Measurements from ENCODE around the gene HDAC8. TPM values are rescaled to one million over a fixed set of nuclear protein-coding genes. Genes with fewer than 3 reads are reported as not detected.
A peak's percentile ranks its signal among the peaks of the same experiment; 100 is the strongest.
"Not testable (repeated sequence)": the region's sequence is repeated elsewhere in the genome, so short reads cannot be mapped to it uniquely, and the experiment has no call there.

HDAC8 gene
- total RNA-seq, 1 donor from 2014 or later = 23.0 TPM

DNA sequence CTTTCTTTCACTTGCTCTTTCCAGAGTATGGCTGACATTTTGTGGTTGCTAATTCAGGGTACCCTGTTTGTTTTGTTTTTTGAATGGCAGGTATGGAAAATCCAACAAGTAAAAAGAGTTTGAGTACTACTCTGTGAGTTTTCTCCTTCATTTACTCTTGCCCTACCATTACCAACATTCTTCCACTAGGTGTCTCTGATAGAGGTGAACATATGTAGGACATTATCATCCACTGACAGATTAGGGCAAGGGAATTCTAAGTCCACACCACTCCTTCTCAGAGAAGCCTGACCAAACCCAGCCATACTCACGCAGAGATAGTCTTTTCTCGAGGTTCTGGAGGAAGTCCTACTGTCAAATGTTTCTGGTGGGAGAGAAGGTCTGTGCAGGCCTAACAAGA is 36.7 kb upstream of the HDAC8 start:
- no peak overlapping the region for H3K4me3 Mint-ChIP-seq (ENCODE audit: unreplicated experiment)
- TF ChIP-seq, protein P1, sequence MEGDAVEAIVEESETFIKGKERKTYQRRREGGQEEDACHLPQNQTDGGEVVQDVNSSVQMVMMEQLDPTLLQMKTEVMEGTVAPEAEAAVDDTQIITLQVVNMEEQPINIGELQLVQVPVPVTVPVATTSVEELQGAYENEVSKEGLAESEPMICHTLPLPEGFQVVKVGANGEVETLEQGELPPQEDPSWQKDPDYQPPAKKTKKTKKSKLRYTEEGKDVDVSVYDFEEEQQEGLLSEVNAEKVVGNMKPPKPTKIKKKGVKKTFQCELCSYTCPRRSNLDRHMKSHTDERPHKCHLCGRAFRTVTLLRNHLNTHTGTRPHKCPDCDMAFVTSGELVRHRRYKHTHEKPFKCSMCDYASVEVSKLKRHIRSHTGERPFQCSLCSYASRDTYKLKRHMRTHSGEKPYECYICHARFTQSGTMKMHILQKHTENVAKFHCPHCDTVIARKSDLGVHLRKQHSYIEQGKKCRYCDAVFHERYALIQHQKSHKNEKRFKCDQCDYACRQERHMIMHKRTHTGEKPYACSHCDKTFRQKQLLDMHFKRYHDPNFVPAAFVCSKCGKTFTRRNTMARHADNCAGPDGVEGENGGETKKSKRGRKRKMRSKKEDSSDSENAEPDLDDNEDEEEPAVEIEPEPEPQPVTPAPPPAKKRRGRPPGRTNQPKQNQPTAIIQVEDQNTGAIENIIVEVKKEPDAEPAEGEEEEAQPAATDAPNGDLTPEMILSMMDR (IDR thresholded peaks at IDR 0.05) = peak; percentile 51
- H3K27ac Mint-ChIP-seq (ENCODE audit: unreplicated experiment) = no peak overlapping the region
- H3K9me3 Mint-ChIP-seq (ENCODE audit: low read depth) = no peaks in the 10 kb centered on the region
- no peaks in the 10 kb centered on the region for H3K27me3 Mint-ChIP-seq (ENCODE audit: low read depth)
- peaks cover 4% of the 10 kb centered on the region for H3K36me3 Mint-ChIP-seq (ENCODE audit: low read depth)
- no peak for DNase-seq (ENCODE audit: low spot score)
- no peaks in the 10 kb centered on the region for H3K4me1 Mint-ChIP-seq (ENCODE audit: low read depth)

DNA sequence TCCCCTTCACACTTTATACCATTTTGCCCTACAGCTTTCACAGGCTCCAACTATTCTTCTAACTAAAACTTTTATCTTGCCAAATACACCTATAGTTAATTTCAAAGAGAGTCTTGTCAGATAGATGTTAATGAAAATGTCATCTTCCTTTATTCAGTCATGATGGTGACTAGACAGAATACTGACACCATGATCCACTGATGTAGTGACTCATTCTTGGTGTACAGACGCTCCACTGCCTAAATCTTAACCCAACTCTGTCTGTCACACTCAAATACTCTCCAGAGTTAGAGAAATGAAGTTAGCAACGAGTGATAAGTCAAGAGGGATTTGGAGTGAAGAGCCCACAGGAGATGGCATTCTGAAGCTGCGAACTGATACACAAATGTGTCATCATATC is 32.1 kb upstream of the HDAC8 start:
- TF ChIP-seq, protein P1 (IDR thresholded peaks at IDR 0.05) = no peak
- no peak for DNase-seq (ENCODE audit: low spot score)

DNA sequence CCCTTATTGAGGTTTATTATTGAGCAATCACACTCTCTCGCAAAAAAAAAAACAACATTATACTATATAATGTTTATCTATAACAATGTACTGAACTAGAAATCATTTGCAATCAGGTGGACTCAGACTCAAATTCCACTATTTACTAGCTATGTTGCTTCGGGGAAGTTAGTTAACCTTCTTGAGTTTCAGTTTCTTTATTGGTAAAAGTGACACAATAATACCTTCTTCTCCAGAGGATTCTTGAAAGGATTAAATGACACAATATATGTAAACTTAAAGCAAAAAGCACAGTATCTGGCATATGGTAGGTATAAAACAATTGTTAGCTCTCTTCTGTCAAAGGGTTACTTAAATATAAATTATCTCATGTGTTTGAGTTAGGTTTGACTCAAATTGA is 31.5 kb upstream of the HDAC8 start:
- H3K4me1 Mint-ChIP-seq (ENCODE audit: low read depth) = no peaks in the 10 kb centered on the region
- H3K4me3 Mint-ChIP-seq (ENCODE audit: unreplicated experiment) = no peak overlapping the region
- no peaks in the 10 kb centered on the region for H3K27me3 Mint-ChIP-seq (ENCODE audit: low read depth)
- TF ChIP-seq, protein P1 (IDR thresholded peaks at IDR 0.05) = no peak
- no peaks in the 10 kb centered on the region for H3K9me3 Mint-ChIP-seq (ENCODE audit: low read depth)
- no peak overlapping the region for H3K27ac Mint-ChIP-seq (ENCODE audit: unreplicated experiment)
- H3K36me3 Mint-ChIP-seq (ENCODE audit: low read depth) = peaks cover 6% of the 10 kb centered on the region
- DNase-seq (ENCODE audit: low spot score) = no peak

More for the DNA sequence above, 32.1 kb upstream of the HDAC8 start:
- no peak overlapping the region for H3K27ac Mint-ChIP-seq (ENCODE audit: unreplicated experiment)
- no peak overlapping the region for H3K4me3 Mint-ChIP-seq (ENCODE audit: unreplicated experiment)
- peaks cover 8% of the 10 kb centered on the region for H3K36me3 Mint-ChIP-seq (ENCODE audit: low read depth)
- H3K9me3 Mint-ChIP-seq (ENCODE audit: low read depth) = no peaks in the 10 kb centered on the region
- no peaks in the 10 kb centered on the region for H3K27me3 Mint-ChIP-seq (ENCODE audit: low read depth)
- no peaks in the 10 kb centered on the region for H3K4me1 Mint-ChIP-seq (ENCODE audit: low read depth)

- not testable (repeated sequence) for H3K27ac Mint-ChIP-seq (ENCODE audit: unreplicated experiment); H3K36me3 Mint-ChIP-seq (ENCODE audit: low read depth); DNase-seq (ENCODE audit: low spot score); H3K4me1 Mint-ChIP-seq (ENCODE audit: low read depth); H3K27me3 Mint-ChIP-seq (ENCODE audit: low read depth); H3K4me3 Mint-ChIP-seq (ENCODE audit: unreplicated experiment)
- H3K9me3 Mint-ChIP-seq (ENCODE audit: low read depth) = peaks cover 50% of the 10 kb centered on the region
Measured at GRCh38 chrX:72591038-72591437, 18.4 kb upstream of the HDAC8 start.

DNA sequence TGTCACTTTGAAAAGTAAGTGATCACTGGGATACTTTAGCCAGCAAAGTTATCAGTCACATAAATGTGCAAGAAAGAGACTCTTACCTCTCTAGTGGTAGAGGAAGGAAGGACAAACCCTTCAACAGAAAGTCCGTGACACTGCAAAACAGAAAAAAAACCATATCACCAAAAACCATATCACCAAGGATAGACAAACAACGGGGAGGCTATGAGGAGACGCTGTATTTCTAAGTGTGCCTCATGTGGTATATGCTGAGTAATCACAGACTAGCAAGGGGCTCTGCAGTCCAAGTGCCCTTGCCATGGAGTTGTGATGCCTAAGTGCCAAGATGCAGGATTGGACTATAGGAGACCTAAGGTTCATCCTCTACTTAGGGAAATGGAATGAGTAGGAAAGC is 11.5 kb upstream of the HDAC8 start:
- Mint-ChIP-seq H3K27ac (ENCODE audit: unreplicated experiment) (no peak overlapping the region), H3K9me3 (ENCODE audit: low read depth) (peaks cover 28% of the 10 kb centered on the region)
- DNase-seq (ENCODE audit: low spot score) = no peak

More for the DNA sequence above, 11.5 kb upstream of the HDAC8 start:
- no peaks in the 10 kb centered on the region for H3K4me1 Mint-ChIP-seq (ENCODE audit: low read depth)
- no peaks in the 10 kb centered on the region for H3K27me3 Mint-ChIP-seq (ENCODE audit: low read depth)
- TF ChIP-seq, protein P1 (IDR thresholded peaks at IDR 0.05) = no peak
- peaks cover 6% of the 10 kb centered on the region for H3K36me3 Mint-ChIP-seq (ENCODE audit: low read depth)
- no peak overlapping the region for H3K4me3 Mint-ChIP-seq (ENCODE audit: unreplicated experiment)
